GM23338 (cell line): Measurements from ENCODE around the gene FFAR2.

Experiments used
- CREB1 ChIP-seq: fragments of 250-450 bp; sonication (Bioruptor Pico); IDR thresholded peaks from 2 replicates; pipeline ENCODE4 v1.5.0; 2020; ENCODE audit warnings: low read depth, mild to moderate bottlenecking, moderate library complexity
- EZH2 ChIP-seq: fragments of 200-600 bp; sonication (generic); IDR thresholded peaks from one replicate; pipeline ENCODE4 v1.8.0; 2017; ENCODE audit warnings: antibody characterized with exemption, mild to moderate bottlenecking, low read depth; ENCODE audit not compliant: unreplicated experiment
- JUNB ChIP-seq: IDR thresholded peaks from one replicate; pipeline ENCODE4 v1.6.1; 2016; ENCODE audit warnings: antibody characterized with exemption; ENCODE audit not compliant: unreplicated experiment
- POLR2AphosphoS5 ChIP-seq: IDR thresholded peaks from 2 replicates; pipeline ENCODE4 v1.6.1; 2016; ENCODE audit warnings: antibody characterized with exemption, low read depth
- TF ChIP-seq, protein P1 (sequence below), 2 experiments: fragments of 200-600 bp in 1 of 2; sonication (generic) in 1 of 2; conservative IDR thresholded peaks; 2 replicates each; pipeline versions ENCODE4 v1.5.1 to v1.6.1; 2016 to 2017; ENCODE audit warnings: antibody characterized with exemption in 2 of 2, low read depth in 2 of 2, mild to moderate bottlenecking in 2 of 2, moderate library complexity in 1 of 2

DNA sequence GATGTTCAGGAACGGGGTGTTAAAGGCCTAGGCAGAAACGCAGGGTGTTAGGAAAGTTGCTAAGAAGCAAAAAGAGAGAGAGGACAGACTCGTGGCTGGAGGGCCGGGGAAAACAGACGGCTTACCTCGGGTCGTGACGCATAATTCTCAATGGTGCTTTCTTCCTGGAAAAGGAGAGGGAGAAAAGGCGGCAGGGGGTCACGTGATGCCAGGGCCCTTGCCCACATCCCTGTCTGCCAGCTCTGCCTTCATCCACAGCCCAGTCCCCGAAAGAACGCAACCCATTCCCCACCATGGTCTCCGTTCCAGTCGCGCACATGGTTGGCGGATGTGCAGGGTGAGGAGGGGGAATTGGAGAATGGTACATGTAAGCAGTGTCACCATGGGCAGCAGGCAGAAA lies 40.6 kb downstream of the FFAR2 start:
- TF ChIP-seq, protein P1, sequence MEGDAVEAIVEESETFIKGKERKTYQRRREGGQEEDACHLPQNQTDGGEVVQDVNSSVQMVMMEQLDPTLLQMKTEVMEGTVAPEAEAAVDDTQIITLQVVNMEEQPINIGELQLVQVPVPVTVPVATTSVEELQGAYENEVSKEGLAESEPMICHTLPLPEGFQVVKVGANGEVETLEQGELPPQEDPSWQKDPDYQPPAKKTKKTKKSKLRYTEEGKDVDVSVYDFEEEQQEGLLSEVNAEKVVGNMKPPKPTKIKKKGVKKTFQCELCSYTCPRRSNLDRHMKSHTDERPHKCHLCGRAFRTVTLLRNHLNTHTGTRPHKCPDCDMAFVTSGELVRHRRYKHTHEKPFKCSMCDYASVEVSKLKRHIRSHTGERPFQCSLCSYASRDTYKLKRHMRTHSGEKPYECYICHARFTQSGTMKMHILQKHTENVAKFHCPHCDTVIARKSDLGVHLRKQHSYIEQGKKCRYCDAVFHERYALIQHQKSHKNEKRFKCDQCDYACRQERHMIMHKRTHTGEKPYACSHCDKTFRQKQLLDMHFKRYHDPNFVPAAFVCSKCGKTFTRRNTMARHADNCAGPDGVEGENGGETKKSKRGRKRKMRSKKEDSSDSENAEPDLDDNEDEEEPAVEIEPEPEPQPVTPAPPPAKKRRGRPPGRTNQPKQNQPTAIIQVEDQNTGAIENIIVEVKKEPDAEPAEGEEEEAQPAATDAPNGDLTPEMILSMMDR (conservative IDR thresholded peaks at IDR 0.05; ENCODE audit: low read depth in 2 of 2), result no peak
- no peak for TF ChIP-seq EZH2
- TF ChIP-seq CREB1 (CRISPR knock-in tag), result no peak
- no peak for TF ChIP-seq JUNB
- no peak for TF ChIP-seq POLR2AphosphoS5
